Body of pancreas (tissue), 4 donors: Measurements from ENCODE around the gene OTUD7B. TPM values are rescaled to one million over a fixed set of nuclear protein-coding genes. Genes with fewer than 3 reads are reported as not detected.

Experiments
- ATAC-seq: fragments of 150-250 bp; one replicate; pipeline ENCODE4 v1.9.1; 2016
- DNase-seq, 4 donors: peaks; one replicate each; pipeline ENCODE4 v3.0.0-alpha.2; 2019
- H3K27ac ChIP-seq, 4 donors: fragments of 200-600 bp; sonication (generic); 1 replicate in 3 of 4; 2 replicates in 1 of 4; pipeline versions ENCODE4 v1.5.1 to v1.6.1; 2016 to 2019; ENCODE audit warnings: mild to moderate bottlenecking in 1 of 4, mixed read lengths in 1 of 4, moderate library complexity in 1 of 4
- H3K27me3 ChIP-seq, 2 donors: fragments of 200-600 bp; sonication (generic); one replicate each; pipeline ENCODE4 v1.6.0; 2016; ENCODE audit warnings: mild to moderate bottlenecking in 1 of 2
- H3K36me3 ChIP-seq, 2 donors: fragments of 200-600 bp; sonication (generic); replicated peaks in 1 of 2; 2 replicates each; pipeline ENCODE4 v1.5.1; 2016; ENCODE audit warnings: low read depth in 2 of 2; ENCODE audit not compliant: insufficient read depth in 1 of 2
- H3K4me1 ChIP-seq: fragments of 200-600 bp; sonication (generic); one replicate; pipeline ENCODE4 v1.6.0; 2016
- H3K4me3 ChIP-seq, 2 donors: fragments of 200-600 bp; sonication (generic); 1 replicate in 1 of 2; 2 replicates in 1 of 2; pipeline ENCODE4 v1.5.1; 2016 to 2019
- H3K9me3 ChIP-seq, 3 donors: fragments of 200-600 bp; sonication (generic); 1 replicate in 2 of 3; 2 replicates in 1 of 3; pipeline ENCODE4 v1.5.1; 2016
- CTCF ChIP-seq, 7 experiments: fragments of 450-650 bp in 4 of 7; fragments of 200-600 bp in 3 of 7; sonication (generic) in 3 of 7; IDR thresholded peaks; one replicate each; pipeline ENCODE4 v1.5.1; 2016 to 2019; ENCODE audit warnings: antibody characterized with exemption in 7 of 7
- POLR2A ChIP-seq, 3 donors: fragments of 450-650 bp; IDR thresholded peaks; one replicate each; pipeline ENCODE4 v1.6.1; 2016; ENCODE audit warnings: antibody characterized with exemption in 3 of 3, mild to moderate bottlenecking in 2 of 3
- WGBS, 2 donors: methylation state at CpG; one replicate each; pipeline ENCODE4 v1.1.5; 2017; 5-methylcytosine and 5-hydroxymethylcytosine counted together
- intact Hi-C: fragments of 100-400 bp; cut with DNase I; formaldehyde crosslinking; loops from one replicate; pipeline ENCODE4 v1.15.1; 2023
- total RNA-seq, 2 donors: library from RNA; depleted of rRNA; stranded (reverse); fragments of >200 nt; gene quantifications; one replicate each; pipeline ENCODE4 v1.1.0, GENCODE V29; 2016

Gene OTUD7B
- total RNA-seq, 2 donors from 2014 or later = 8.6 to 13.2 TPM

- no peaks in the 10 kb centered on the region for H3K27me3 ChIP-seq
- intact Hi-C loops = no loop called here
- TF ChIP-seq CTCF (IDR thresholded peaks at IDR 0.05) (no peak), POLR2A (IDR thresholded peaks at IDR 0.05) (no peak)
- no peak overlapping the region for H3K27ac ChIP-seq
- 74 to 80% methylated on average over 4 of the region's 4 CpGs for WGBS, 2 donors
- DNase-seq = no peak
- H3K4me1 ChIP-seq = peaks cover 20% of the 10 kb centered on the region
- no peak overlapping the region for H3K4me3 ChIP-seq
- no peaks in the 10 kb centered on the region for H3K36me3 ChIP-seq
- ATAC-seq = no peak
- H3K9me3 ChIP-seq = no peaks in the 10 kb centered on the region
Measured at GRCh38 chr1:149986486-149987296, 23.8 kb downstream of the OTUD7B start.

- H3K27ac ChIP-seq = no peak overlapping the region
- 92 to 100% methylated on average over 3 of the region's 3 CpGs for WGBS, 2 donors
- H3K4me3 ChIP-seq = no peak overlapping the region
- no peaks in the 10 kb centered on the region for H3K9me3 ChIP-seq
- intact Hi-C loops = no loop called here
- H3K27me3 ChIP-seq = no peaks in the 10 kb centered on the region
- TF ChIP-seq CTCF (IDR thresholded peaks at IDR 0.05) = no peak
- no peak for TF ChIP-seq POLR2A (IDR thresholded peaks at IDR 0.05)
- no peak for ATAC-seq
- peaks cover 0 to 7% of the 10 kb centered on the region in 2 donors for H3K36me3 ChIP-seq
- DNase-seq = no peak
- H3K4me1 ChIP-seq = peaks cover 14% of the 10 kb centered on the region
Measured at GRCh38 chr1:149979972-149980540, 30.5 kb downstream of the OTUD7B start.

GRCh38 chr1:149979245-149979971, 31.1 kb downstream of the OTUD7B start:
- ATAC-seq (no peak), DNase-seq (no peak)
- Histone ChIP-seq H3K9me3 (no peaks in the 10 kb centered on the region), H3K4me3 (no peak overlapping the region), H3K4me1 (peaks cover 14% of the 10 kb centered on the region), H3K36me3 (peaks cover 0 to 8% of the 10 kb centered on the region in 2 donors), H3K27ac (peak overlapping the region in 1 of 4 donors; percentile 2), H3K27me3 (no peaks in the 10 kb centered on the region)
- 80 to 83% methylated on average over 2 of the region's 2 CpGs for WGBS, 2 donors
- TF ChIP-seq POLR2A (IDR thresholded peaks at IDR 0.05) (no peak), CTCF (IDR thresholded peaks at IDR 0.05) (no peak)
- intact Hi-C loops = no loop called here

- WGBS, 2 donors = 43 to 54% methylated on average over 1 of the region's 1 CpG
- H3K4me1 ChIP-seq = peaks cover 14% of the 10 kb centered on the region
- intact Hi-C loops = no loop called here
- peaks cover 0 to 8% of the 10 kb centered on the region in 2 donors for H3K36me3 ChIP-seq
- TF ChIP-seq CTCF (IDR thresholded peaks at IDR 0.05) = no peak
- no peak for TF ChIP-seq POLR2A (IDR thresholded peaks at IDR 0.05)
- H3K9me3 ChIP-seq = no peaks in the 10 kb centered on the region
- ATAC-seq (no peak), DNase-seq (peak; percentile 23 to 41 (median 26))
- H3K27ac ChIP-seq = peak overlapping the region in 1 of 4 donors; percentile 2
- no peak overlapping the region for H3K4me3 ChIP-seq
- no peaks in the 10 kb centered on the region for H3K27me3 ChIP-seq
Measured at GRCh38 chr1:149978547-149979023, 31.9 kb downstream of the OTUD7B start.
